ENCODE results near the gene FBLN7.

FBLN7 gene

DNA sequence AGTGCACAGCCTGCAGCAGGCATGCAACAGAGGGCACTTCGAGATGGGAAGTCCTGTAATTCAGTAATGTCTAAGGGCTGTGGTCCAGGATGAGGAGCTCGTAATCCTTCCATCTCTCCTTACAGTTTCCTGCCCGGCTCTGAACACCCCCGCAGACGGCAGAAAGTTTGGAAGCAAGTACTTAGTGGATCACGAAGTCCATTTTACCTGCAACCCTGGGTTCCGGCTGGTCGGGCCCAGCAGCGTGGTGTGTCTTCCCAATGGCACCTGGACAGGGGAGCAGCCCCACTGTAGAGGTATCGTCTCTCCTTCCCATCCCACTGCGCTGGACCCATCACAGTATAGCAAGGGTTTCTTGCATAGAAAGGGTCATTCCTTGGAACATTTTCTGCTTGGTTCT is 26.7 kb downstream of the FBLN7 start:
- FAIRE-seq (no peak), DNase-seq (ENCODE audit: insufficient read length, low spot score) (no peak)
- TF ChIP-seq POU2F2 (IDR thresholded peaks at IDR 0.05; ENCODE audit: low read depth, low read length): no peak

DNA sequence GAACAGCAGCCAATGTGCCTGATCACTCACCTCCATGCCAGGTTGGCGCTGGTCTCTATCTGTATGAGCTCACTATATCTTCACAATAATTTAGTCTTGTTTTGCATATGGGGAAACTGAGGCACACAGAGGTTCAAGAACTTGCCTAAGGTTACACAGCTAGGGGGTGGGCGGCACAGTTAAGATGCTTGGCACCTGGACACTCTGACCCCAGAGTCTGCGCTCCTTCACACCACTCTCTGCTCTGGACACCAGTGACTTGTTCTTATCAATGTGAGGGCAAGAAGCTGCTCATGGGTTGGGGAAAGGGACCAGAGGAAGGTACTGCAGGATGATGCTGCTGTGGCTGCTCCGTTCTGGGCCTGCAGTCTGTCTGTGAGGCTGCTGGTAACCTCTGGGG is 27.1 kb downstream of the FBLN7 start:
- FAIRE-seq: no peak
- TF ChIP-seq SPI1 (IDR thresholded peaks at IDR 0.05; ENCODE audit: low read depth, low read length) (no peak), PAX5 (IDR thresholded peaks at IDR 0.05; ENCODE audit: insufficient read depth, low read length, severe bottlenecking) (no peak), POLR2AphosphoS5 (IDR thresholded peaks at IDR 0.05; ENCODE audit: low read depth, low read length) (no peak), POLR2A (IDR thresholded peaks at IDR 0.05; ENCODE audit: low read depth, low read length) (no peak), TAF1 (IDR thresholded peaks at IDR 0.05; ENCODE audit: low read depth, low read length) (no peak), POU2F2 (IDR thresholded peaks at IDR 0.05; ENCODE audit: low read depth, low read length) (no peak)
- DNase-seq (ENCODE audit: insufficient read length, low spot score): no peak

DNA sequence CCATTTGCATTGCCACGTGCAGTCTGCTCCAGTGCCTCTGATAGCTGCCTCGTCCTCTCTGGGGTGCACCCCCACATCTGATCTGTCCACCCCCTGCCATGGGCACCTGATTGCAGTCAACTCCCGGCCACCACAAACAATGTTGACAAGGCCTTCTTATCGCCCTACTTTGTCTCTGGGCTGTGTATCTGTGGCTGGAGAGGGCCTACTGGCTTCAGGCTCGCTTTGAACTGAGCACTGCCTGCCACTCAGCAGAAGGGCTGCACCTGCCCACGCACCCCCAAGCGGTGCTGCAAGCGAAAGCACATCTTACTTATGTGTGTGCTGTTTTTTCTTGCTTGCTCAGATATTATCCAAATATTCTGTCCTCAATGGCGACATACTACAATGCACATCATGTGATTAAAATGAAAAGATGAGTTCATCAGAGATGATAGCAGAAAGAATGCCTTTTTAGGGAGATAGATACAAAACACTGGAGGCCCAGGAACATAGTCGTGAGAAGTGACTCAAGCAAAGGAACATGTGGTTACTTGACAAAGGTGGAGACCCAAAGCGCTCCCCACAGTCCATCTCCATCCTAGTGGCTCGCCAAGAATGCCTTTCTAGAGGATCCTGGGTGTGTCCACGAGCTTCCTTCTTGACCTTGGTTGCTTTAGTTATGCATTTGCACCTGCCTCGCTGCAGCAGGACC is 28.8 kb downstream of the FBLN7 start:
- no peak for DNase-seq (ENCODE audit: insufficient read length, low spot score)
- no peak for FAIRE-seq
- no peak for TF ChIP-seq POLR2AphosphoS5 (IDR thresholded peaks at IDR 0.05; ENCODE audit: low read depth, low read length)
- TF ChIP-seq POLR2A (IDR thresholded peaks at IDR 0.05; ENCODE audit: low read depth, low read length): no peak
- no peak for TF ChIP-seq TAF1 (IDR thresholded peaks at IDR 0.05; ENCODE audit: low read depth, low read length)
- TF ChIP-seq POU2F2 (IDR thresholded peaks at IDR 0.05; ENCODE audit: low read depth, low read length): no peak
- no peak for TF ChIP-seq PAX5 (IDR thresholded peaks at IDR 0.05; ENCODE audit: insufficient read depth, low read length, severe bottlenecking)
- TF ChIP-seq SPI1 (IDR thresholded peaks at IDR 0.05; ENCODE audit: low read depth, low read length): no peak

DNA sequence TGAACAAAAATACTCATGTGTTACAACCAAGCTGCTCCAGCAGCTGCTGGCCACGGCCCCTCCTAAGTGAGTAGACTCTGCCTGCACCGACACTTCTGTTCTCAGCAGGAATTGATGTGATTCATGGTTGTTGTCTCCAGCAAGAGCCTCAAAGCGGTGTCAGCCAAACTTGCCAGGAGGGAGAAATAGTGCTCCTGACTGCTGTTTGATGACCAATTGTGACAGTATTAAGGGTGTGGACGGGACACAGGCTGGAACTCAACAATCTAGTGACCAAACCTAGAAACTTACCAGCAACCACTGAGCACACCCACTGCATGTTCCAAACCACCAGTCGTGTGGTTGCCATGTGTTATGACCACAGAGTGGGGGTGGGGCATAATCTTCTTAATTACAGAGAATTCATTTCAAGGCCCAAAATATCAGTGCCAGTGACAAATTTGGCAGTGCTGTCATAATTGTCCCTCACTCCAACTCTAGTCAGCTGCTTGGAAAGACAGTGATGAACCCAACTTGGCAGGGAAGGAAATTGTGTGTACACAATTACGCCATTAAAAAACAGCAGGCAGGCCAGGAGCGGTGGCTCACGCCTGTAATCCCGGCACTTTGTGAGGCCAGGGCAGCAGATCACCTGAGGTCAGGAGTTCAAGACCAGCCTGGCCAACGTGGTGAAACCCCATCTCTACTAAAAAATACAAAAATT is 30.4 kb downstream of the FBLN7 start:
- FAIRE-seq (peak; percentile 38), DNase-seq (ENCODE audit: insufficient read length, low spot score) (no peak)
- no peak for TF ChIP-seq PAX5 (IDR thresholded peaks at IDR 0.05; ENCODE audit: insufficient read depth, low read length, severe bottlenecking)
- no peak for TF ChIP-seq TAF1 (IDR thresholded peaks at IDR 0.05; ENCODE audit: low read depth, low read length)
- TF ChIP-seq SPI1 (IDR thresholded peaks at IDR 0.05; ENCODE audit: low read depth, low read length): no peak
- TF ChIP-seq POLR2A (IDR thresholded peaks at IDR 0.05; ENCODE audit: low read depth, low read length): no peak
- no peak for TF ChIP-seq POU2F2 (IDR thresholded peaks at IDR 0.05; ENCODE audit: low read depth, low read length)
- no peak for TF ChIP-seq POLR2AphosphoS5 (IDR thresholded peaks at IDR 0.05; ENCODE audit: low read depth, low read length)

DNA sequence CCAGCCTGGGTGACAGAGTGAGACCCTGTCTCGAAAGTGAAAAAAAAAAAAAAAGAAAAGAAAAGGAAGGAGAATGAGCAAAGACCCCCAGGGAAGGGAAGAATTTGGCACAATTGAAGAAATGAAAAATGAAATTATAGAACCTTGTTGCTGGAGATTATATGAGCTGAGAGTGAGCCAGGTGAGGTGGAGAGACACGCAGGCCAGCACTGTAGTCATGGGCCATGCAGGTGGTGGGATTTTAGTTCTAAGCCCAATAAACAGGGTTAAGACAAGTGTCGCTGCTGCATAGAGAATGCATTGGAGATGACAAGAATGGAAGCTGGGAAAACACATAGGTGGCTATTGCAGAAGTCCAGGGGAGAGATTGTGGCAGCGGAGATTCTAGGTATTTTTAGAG is 32.3 kb downstream of the FBLN7 start:
- TF ChIP-seq POU2F2 (IDR thresholded peaks at IDR 0.05; ENCODE audit: low read depth, low read length): no peak
- no peak for TF ChIP-seq POLR2AphosphoS5 (IDR thresholded peaks at IDR 0.05; ENCODE audit: low read depth, low read length)
- no peak for TF ChIP-seq SPI1 (IDR thresholded peaks at IDR 0.05; ENCODE audit: low read depth, low read length)
- TF ChIP-seq PAX5 (IDR thresholded peaks at IDR 0.05; ENCODE audit: insufficient read depth, low read length, severe bottlenecking): no peak
- no peak for TF ChIP-seq POLR2A (IDR thresholded peaks at IDR 0.05; ENCODE audit: low read depth, low read length)
- no peak for TF ChIP-seq TAF1 (IDR thresholded peaks at IDR 0.05; ENCODE audit: low read depth, low read length)
- DNase-seq (ENCODE audit: insufficient read length, low spot score) (no peak), FAIRE-seq (no peak)

DNA sequence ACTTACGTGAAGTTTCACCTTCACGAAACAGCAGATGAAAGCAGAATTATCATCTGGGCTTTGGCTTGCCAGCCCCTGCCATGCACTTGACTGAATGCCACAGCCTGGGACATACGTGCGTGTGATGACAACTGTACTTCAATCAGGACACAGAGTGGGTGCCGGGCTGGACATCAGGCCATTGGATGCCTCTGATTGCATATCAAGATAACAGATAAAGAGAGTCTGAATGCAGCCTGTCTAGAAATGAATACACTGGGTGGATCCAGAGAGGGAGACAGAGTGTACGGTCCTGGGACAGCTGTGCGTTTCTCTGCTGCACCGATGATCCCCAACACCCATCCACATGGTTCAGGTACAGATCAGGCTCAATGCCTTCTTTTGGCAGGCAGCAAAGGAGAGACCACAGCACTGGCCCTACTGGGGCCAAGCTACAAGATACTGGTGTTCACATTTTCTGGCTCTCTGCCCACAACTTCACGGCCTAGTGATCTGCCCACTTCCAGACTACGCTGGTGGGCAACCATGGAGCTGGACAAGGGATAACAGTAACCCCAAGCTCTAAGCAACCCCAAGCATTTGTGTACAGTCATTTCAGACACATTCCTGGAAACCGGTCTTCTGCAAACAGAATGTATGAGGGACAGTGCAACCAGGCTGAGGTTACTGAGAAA is 35.6 kb downstream of the FBLN7 start:
- no peak for FAIRE-seq
- TF ChIP-seq TAF1 (IDR thresholded peaks at IDR 0.05; ENCODE audit: low read depth, low read length): no peak
- no peak for TF ChIP-seq POLR2AphosphoS5 (IDR thresholded peaks at IDR 0.05; ENCODE audit: low read depth, low read length)
- no peak for TF ChIP-seq POLR2A (IDR thresholded peaks at IDR 0.05; ENCODE audit: low read depth, low read length)
- no peak for TF ChIP-seq PAX5 (IDR thresholded peaks at IDR 0.05; ENCODE audit: insufficient read depth, low read length, severe bottlenecking)
- TF ChIP-seq POU2F2 (IDR thresholded peaks at IDR 0.05; ENCODE audit: low read depth, low read length): no peak
- no peak for TF ChIP-seq SPI1 (IDR thresholded peaks at IDR 0.05; ENCODE audit: low read depth, low read length)
- DNase-seq (ENCODE audit: insufficient read length, low spot score): no peak

DNA sequence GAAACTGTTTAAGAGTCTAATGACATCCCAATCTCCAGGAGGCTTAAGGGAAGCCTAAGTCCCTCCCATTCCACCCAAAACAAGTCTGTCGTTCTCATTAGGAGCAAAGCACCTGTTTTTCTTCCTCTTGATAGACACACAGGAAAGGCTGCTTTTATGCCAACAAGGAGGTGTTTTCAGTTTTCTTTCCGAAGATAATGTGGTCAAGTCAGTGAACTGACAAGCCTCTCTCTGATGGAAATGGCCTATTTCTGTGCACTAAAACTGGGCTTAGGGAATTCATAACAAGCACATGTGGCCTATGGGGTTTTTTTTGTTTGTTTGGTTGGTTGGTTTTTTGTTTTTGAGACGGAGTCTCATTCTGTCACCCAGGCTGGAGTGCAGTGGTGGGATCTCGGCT is 36.2 kb downstream of the FBLN7 start:
- DNase-seq (ENCODE audit: insufficient read length, low spot score) (no peak), FAIRE-seq (no peak)
- TF ChIP-seq POLR2AphosphoS5 (IDR thresholded peaks at IDR 0.05; ENCODE audit: low read depth, low read length): no peak
- TF ChIP-seq PAX5 (IDR thresholded peaks at IDR 0.05; ENCODE audit: insufficient read depth, low read length, severe bottlenecking): no peak
- no peak for TF ChIP-seq SPI1 (IDR thresholded peaks at IDR 0.05; ENCODE audit: low read depth, low read length)
- no peak for TF ChIP-seq POU2F2 (IDR thresholded peaks at IDR 0.05; ENCODE audit: low read depth, low read length)
- TF ChIP-seq TAF1 (IDR thresholded peaks at IDR 0.05; ENCODE audit: low read depth, low read length): no peak
- no peak for TF ChIP-seq POLR2A (IDR thresholded peaks at IDR 0.05; ENCODE audit: low read depth, low read length)

DNA sequence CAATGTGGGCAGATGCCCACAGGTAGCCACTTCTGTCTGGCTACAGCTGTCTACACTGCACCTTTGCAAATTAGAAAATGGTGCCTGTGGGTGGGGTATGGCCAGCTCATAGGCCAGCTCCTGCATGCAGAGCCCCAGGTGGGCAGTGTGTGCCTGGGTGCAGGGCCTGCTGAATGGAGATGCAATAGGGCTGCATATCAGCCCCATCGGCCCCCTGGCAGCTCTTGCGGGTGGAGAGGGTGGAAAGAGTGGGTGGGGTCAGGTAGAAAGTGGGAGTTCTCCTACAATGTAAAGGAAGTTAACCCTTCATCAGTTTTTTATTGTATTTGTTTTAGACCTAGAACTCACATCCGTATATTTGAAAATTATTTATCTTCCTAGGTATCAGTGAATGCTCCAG is 37.1 kb downstream of the FBLN7 start:
- no peak for FAIRE-seq
- no peak for DNase-seq (ENCODE audit: insufficient read length, low spot score)
- TF ChIP-seq POLR2A (IDR thresholded peaks at IDR 0.05; ENCODE audit: low read depth, low read length) (no peak), SPI1 (IDR thresholded peaks at IDR 0.05; ENCODE audit: low read depth, low read length) (no peak), TAF1 (IDR thresholded peaks at IDR 0.05; ENCODE audit: low read depth, low read length) (no peak), PAX5 (IDR thresholded peaks at IDR 0.05; ENCODE audit: insufficient read depth, low read length, severe bottlenecking) (no peak), POU2F2 (IDR thresholded peaks at IDR 0.05; ENCODE audit: low read depth, low read length) (no peak), POLR2AphosphoS5 (IDR thresholded peaks at IDR 0.05; ENCODE audit: low read depth, low read length) (no peak)

DNA sequence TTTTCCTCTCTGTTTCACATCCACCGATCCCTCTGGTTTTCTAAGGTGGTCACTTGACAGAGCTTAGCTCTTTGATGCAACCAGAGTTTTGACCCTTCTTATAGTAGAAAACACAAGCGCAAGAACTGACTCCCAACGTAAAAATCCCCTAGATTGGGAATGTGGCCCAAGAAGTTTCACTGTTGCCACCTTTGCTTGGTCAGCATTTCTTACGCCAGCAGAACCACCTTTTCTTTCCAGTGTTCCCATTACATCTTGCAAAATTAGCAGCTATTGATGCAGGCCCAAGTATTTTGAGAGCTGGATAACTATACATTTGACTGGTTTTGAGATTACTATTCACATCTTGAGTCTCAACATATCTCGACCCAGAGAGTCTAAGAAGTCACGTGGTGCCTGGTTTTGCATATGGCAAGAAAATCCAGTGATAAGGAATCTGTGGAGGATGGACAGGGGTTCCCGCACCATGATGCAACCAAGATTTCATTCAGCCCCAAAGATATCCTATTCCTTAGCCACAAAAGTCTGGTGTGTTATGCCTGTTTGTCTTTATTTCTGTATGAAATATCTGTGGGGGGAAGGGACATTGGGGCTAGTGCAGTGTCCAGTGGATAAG is 37.9 kb downstream of the FBLN7 start:
- no peak for TF ChIP-seq POU2F2 (IDR thresholded peaks at IDR 0.05; ENCODE audit: low read depth, low read length)
- TF ChIP-seq POLR2A (IDR thresholded peaks at IDR 0.05; ENCODE audit: low read depth, low read length): no peak
- TF ChIP-seq TAF1 (IDR thresholded peaks at IDR 0.05; ENCODE audit: low read depth, low read length): no peak
- TF ChIP-seq PAX5 (IDR thresholded peaks at IDR 0.05; ENCODE audit: insufficient read depth, low read length, severe bottlenecking): no peak
- no peak for TF ChIP-seq POLR2AphosphoS5 (IDR thresholded peaks at IDR 0.05; ENCODE audit: low read depth, low read length)
- no peak for TF ChIP-seq SPI1 (IDR thresholded peaks at IDR 0.05; ENCODE audit: low read depth, low read length)
- no peak for DNase-seq (ENCODE audit: insufficient read length, low spot score)
- FAIRE-seq: no peak

Measured in GM12891 (cell line).